GM21737 (cell line): ENCODE measurements around the gene PIPOX.

Source experiments
- ATAC-seq: cut with Tn5 transposase; IDR thresholded peaks from one replicate; pipeline ENCODE4 v1.9.1; 2021; ENCODE audit warnings: mild to moderate bottlenecking, moderate library complexity; ENCODE audit not compliant: unreplicated experiment

The PIPOX gene, protein sequence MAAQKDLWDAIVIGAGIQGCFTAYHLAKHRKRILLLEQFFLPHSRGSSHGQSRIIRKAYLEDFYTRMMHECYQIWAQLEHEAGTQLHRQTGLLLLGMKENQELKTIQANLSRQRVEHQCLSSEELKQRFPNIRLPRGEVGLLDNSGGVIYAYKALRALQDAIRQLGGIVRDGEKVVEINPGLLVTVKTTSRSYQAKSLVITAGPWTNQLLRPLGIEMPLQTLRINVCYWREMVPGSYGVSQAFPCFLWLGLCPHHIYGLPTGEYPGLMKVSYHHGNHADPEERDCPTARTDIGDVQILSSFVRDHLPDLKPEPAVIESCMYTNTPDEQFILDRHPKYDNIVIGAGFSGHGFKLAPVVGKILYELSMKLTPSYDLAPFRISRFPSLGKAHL

DNA sequence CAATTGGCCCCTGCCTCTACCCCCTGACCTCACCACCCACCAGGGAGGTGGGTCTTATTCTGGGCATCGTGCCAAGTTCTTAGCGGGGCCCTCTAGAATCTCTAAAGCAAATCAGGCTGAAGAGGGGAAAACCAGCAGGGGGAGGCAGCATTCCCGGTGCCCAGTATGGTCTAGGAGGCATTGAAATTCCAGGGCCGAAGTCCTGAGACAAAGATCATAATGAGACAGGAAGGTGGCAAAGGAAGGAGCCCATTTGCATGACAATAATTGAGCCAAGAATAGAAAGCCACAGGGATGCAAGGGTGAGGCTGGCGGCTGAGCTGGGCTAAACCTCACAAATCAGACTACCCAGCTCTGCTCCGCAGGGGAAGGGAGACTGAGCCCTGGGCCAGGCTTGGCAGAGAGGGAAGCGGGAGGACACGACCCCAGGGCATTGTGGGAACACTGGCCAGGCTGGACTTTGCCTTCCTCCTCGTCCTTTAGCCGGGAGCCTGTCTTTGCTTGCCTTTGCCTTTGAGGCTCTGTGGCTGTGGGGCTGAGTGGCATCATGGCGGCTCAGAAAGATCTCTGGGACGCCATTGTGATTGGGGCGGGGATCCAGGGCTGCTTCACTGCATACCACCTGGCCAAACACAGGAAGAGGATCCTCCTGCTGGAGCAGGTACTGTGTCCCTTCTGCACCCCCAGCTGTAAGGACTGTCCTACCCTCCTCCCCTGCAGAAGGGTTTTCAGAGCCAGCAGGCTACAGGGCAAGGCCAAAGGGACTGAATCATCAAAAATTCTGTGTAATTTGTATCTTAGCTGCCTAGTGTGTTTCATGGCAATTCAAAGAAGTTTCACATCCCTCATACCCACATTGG, at the start of gene PIPOX:
TSS of gene PIPOX (plus strand) at position 463 of the 860 bp plus-strand sequence. CDS start at position 548, 85 bp downstream.
- no peak for ATAC-seq

DNA sequence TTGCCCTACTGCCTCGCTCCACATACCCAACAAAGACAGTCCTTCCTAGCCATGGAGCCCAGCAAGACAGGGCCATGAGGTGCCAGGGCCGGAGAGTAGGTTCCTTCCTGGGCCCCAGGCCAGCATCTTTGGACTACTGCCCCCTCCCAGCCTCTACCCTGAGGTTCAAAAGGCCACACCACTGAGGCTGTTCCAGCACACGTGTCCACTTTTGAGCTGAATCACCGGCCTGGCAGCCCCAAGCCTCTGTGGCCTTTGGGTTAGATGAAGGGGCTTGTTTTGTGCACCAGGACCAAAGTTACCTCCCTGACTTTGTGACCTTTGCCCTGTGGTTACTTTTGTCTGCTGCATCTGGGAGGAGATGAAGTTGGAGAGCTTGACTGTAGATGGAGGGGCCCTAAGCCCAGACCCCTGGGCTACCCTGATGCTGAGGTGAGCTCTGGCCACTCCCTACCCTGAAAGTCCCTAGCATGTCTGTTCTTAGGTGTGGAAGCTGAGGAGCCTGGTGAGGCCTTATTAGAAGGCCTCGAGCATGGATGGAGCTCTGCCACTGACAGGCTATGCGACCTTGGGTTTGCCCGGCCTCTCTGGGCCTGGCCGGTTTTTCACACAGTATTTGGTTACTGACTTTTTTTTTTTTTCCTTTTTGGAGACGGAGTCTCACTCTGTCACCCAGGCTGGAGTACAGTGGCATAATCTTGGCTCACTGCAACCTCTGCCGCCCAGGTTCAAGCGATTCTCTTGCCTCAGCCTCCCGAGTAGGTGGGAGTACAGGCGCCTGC, 49.1 kb upstream of the PIPOX start:
- no peak for ATAC-seq

DNA sequence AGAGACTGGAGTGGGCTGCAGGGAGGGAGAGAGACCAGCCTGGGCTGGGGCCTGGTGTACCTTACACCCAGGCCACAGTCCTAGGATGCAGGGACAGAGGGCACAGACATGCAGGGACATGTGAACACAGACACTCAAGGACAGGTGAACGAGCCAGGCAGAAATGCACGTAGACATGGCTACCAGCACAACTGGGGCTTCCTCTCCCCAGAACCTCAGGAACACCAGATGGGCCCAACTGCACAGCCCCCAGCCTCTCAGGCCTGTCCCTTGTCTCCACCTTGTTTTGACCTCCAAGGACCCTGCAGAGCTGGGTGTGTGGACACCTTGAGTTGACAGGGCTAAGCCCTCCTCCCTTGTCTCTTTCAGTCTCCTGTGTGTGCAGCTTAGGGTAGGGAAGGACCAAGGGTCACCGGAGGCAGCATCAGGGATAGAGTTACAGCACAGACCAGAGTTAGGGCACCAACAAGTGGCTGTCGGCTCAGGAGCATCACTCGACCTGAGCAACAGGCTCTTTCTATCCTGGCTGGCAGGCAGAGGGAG, 46.3 kb upstream of the PIPOX start:
- ATAC-seq, result no peak

DNA sequence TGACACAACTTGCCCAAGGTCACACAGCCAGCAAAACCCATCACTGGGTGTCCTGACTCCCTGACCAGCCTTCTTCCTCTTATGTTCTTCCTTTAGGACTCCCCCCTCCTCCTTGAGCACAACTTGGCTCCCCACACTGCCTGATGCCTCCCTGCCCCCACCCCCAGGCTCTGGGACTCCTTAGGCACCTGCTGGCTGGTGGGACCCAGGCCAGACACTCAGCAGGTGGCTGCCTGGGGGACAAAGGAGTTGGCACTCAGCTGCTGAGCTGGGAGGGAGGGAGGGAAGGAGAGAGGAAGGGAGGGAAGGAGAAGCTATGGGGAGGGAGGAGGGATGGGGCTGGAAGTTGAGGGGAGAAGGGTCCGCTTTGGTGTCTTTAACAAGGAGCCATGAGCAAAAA, 45.1 kb upstream of the PIPOX start:
- no peak for ATAC-seq

DNA sequence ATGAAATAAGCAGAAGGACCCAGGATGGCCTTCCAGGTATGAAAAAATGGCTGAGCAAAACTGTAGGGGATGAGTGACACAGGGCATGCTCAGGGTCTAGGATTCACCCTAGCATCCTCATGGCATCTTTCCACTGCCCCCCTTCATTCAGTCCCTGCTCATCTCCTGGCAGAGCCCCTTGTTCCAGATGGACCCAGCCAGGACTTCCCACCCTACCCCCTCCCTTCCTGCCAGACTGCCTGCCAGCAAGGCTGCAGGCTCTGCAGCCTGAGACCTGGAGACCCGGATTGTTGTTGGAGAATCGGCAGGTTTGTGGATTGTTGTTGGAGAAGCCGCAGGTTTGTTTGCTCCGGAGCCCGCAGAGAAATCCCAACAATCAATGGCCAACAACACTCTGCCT, 43.7 kb upstream of the PIPOX start:
- ATAC-seq, result no peak

DNA sequence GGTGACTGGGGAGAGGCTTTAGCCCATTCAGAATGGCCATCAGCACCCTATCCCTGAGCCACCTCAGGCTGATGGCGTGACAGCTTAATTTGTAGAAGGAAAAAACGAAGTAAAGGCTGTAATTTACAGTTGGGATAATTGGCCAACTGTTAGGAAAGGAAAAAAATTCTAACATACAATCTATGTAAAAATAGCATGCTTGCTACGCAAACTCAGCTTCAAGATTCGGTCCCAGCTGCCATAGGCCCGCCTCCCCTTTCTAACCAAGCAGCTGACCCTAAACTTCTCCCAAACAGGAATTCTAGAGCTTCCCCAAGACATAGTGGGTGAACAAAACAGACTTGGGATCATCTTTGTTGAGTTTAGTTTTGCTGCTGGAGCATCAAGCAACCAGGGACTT, 42.0 kb upstream of the PIPOX start:
- ATAC-seq, result no peak

DNA sequence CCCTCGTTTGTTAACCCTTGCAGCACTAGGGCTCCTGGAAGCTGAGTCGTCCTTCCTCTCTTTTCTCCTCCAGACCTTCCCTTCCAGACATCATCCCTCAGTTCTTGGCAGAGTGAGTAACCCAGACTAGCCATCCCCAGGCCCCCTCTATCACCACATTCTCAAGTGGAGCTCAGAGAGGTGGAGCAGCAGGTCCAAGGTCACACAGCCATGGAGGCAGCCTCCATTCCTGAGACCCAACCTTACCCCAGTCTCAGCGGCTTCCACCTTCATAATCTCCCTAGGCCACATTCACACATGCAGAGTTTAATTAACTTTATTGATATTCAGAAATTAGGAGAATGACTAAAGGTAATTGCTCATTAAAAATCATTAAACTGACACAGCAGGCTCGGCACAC, 40.1 kb upstream of the PIPOX start:
- ATAC-seq, result no peak

DNA sequence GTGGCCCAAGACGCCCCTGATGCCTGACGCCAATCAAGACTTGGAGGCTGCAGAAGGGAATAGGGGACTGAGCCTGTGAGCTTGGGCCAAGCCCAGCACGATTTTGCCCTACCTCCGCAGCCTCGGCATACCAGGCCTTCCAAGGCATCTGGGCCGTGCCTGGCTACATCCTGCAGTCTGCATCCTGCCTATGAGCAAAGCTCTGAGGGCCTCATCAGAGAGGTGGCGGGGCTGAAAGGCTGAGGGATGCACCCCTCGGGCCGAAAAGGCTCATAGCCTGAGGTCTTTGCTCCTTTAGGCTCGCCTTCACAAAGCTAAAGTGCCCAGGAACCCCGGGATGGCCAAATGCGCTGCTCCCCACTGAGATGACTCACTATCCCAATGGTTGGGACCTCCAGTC, 39.7 kb upstream of the PIPOX start:
- ATAC-seq, result no peak

DNA sequence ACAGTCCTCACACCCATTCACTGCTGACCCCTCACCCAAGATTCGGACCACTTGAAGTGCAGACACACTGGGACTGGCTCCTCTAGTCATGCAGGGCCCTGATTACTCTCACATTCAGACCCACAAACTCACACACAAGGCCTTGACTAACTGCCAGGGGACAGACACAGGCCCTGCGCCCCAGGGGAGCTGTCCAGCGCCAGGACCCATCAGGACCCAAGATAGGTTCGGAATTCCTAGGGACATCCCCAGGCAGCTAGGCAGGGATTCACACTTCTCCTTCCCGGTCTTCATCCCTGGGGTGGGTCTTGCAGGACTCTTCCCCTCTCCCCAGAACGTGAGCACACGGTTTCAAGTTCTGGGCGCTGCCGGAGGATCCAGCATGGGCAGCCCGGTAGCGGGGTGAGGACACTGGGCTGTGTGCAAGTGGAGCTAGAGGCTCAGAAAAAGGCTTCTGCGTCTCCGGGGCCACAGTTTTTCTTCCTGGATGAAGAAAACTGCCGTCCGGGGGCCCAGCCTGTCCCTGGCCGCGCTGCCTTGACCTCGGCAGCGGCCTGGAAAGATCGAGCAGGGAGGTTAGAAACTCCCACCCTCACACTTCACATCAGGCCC, 38.8 kb upstream of the PIPOX start:
- no peak for ATAC-seq

DNA sequence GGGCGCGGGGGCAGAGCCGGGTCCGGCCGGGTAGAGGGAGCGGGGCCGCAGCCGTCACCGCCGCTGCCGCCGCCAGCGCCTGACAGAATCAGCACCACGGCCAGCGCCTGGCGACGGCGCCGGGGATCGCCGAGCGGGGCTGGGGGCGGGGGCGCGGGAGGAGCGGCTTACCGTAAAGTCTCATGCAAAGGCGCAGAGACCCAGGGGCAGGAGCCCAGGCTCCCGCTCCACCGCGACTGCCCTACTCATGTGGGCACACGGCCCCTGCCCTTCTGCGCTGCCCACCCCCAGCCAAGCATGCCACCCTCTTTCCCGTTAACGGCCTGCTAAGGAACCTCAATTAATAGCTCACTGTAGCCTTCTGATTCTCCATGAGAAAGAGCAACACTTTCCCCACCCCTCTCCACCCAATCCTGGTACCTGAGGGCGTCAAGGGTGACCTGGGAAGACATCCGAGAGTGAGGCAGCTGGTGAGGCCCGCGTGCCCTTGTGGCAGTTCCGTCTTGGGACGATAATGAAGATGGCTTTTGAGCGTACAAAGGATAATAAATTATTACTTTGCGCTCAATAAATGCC, 36.9 kb upstream of the PIPOX start, which contains the start of gene SEZ6:
TSS of gene SEZ6 (minus strand) at position 98 of the 576 bp plus-strand sequence. CDS start 164 bp downstream, outside the sequence.
- ATAC-seq, result no peak

DNA sequence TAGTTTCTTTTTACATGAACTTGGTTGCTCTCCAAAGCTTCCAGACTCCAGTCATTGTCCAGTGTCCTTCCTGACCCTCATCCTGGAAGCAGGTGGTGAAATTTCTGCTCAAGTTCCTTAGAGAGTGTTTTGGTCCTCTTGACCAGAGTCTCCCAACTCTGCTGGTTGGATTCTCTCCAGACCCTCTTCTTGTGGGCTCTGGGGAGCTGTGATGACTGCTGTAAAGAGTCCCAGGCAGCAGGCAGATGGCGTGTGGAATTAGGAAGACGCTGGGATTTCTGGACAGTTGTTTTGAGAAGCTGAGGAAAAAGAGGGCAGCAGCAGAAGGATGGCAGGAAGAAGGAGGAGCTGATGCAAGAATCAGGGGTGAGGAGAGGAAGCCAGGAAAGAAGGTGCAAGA, 35.5 kb upstream of the PIPOX start:
- ATAC-seq, result no peak

DNA sequence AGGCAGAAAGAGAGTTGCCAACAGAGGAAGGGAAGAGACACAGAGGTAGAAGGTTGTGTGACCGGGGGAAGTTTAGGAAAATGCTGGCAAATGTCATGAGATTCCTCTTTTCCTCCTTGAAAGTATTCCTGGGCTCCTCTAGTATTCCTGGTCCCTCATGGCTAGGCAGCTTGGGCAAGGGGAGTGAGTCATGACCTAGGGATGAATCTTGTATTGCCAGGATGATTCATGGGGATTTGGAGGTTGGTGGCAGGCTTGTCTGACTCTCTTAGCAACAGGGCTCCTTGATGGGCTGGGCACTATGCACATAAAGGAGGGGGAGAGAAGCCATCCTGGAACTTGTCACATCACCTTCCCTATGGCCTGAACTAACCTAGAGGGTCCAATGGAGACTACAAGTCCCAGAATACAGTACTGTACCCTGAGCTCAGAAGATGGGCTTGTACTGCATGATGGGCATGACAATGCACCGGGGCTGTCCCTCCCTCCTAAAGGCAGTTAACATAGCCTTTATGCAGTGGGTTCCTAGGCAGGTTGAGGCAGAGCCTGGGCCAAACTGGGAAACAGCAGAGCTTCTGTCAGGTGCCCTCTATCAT, 35.0 kb upstream of the PIPOX start:
- no peak for ATAC-seq

DNA sequence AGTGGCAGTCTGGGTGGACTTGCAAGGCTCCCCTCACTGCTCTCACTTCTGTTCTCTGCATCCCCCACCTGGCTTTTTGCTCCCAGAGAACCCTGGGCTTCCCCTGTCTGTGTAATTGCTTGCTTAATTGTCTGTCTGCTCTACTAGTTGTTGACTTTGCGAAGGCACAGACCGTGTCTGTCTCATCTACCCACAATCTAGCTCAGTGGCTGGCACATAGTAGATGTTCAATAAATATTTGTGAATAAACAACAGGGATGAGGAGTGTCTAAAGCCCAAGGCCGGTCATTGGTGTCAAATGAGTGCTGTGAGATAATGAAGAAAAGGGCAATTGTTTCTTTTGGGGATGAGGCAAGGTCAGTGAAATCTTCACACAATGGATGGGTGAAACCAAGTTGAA, 34.4 kb upstream of the PIPOX start:
- no peak for ATAC-seq

DNA sequence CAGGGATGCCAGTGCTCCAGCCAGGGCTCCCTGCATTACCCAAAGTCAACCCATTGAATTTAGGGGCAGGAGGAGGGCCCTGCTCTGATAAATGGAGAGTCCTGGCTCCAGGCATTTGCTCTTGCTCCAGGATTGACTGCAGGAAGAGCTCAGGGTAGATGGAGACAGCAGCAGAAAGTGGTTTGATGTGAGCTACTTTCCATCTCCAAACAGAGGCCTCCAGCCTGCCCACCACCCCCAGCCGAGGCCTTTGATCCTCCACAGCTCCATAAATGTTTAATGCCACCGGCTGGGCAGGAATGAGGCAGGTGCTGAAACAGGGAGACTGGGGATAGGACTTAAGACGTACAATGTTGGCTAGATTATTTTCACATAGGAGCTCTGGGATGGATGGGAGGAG, 32.8 kb upstream of the PIPOX start:
- ATAC-seq, result no peak

DNA sequence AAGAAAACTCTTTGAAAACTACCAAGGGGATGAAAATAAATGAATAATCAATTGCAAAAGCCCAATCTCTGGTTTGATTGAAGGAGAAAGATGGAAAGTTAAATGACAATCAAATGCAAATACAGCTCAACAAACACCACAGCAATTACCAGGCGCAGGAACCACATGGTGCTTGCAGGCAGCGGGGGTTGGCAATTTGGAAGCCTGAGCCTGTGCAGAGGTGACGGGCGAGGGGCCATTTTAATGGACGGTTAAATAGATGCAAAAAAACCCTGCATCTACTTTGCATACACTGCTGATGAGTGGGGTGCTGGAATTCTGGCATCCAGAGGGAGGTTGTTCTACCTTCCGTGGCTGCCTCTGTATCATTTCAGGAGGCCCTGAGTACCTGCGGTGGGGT, 32.4 kb upstream of the PIPOX start:
- no peak for ATAC-seq

DNA sequence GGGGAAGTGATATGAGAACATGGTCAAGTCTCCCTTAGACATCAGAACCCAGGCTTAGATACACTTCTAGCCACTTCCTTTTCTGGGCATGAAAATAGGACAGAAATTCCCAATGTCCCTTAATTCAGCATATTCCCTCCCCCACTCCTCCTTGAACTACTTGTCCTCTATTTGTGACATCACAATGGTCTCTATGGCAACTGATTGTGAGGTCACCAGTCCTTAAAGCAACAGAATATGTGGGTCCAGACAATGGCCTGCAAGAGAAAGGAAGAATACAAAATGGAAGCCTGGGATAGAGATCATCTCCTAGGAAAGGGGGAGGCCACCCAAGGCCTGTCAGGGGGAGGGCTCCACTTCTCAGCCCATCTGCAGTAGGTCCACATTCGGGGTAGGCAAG, 30.4 kb upstream of the PIPOX start:
- ATAC-seq, result no peak

DNA sequence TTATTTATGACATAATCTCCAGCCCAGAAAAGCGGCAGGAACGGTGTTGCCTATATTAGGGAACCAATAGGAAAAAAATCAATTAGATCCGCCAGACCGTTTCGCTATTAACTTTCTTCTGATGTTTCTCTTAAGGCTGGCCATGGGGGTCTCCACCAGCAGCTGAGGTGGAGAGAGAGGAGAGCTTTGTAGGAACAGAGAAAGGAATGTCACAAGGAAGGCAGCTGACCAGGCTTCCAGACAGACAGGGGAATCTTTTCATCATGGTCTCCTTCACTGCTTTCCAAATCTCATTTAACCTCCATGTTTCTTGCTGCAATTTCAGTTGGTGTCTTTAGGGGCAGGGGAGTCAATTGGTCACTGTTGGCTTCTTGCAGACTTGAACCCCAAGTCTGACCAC, 28.2 kb upstream of the PIPOX start:
- no peak for ATAC-seq

DNA sequence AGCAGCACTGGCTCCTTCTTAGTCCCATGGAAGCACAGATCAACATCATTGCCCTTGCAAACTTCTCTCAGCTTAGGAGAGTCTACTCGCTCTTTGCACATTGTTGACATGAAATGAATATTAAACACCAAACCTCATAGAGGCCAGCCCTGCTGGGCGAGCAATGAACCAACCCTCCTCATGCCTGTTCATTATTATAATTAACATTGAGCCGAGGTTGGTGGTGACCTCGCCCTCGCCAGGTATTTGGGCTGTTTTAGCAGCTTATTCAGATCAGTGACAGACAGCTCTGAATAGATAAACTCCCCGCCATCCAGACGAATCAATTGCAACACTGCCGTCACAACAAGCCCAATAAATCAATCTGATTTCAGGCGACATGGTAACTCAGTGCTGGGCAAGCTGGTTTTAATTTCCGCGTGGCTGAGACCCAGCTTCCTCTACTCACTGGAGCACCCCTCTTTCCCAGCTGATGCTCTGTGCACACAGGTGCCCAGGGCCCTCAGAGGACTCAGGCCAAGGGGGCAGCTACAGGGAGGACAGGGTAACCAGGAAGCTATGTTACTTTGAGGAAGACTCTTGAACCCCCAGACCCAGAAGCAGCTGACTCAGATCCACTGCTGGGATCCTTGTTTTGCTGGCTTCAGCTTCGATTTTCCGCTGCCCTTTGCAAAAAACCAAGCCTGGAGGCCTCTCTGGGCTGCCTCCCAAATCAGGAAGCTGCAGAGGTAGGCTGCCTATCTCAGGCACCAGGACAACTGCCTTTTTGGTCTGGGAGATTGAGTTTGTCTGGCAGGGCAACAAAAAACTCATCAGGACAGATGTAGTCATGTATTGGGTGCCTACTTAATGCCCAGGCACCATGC, 26.4 kb upstream of the PIPOX start:
- ATAC-seq, result no peak
